ENCODE results near the gene BEX5.
"Not testable (repeated sequence)": the region's sequence is repeated elsewhere in the genome, so short reads cannot be mapped to it uniquely, and the experiment has no call there.

BEX5 gene

DNA sequence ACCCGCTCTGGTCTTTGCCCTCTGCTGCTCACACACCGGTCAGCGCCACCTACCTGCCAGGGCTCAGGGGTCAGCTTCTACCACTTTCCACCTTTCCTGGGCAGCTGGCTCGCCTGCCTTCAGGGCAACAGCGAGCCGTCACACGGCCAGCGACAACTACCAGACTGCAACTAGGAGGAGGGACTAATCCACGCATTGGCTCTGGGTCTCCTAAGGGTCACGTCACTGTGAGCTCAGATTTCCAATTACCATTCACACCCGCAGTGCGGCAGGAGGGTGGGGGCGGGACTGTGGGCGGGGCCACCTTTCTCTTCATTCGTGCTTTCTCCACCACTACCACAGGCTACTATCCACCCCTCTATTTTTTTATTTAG, at the start of gene BEX5:
TSS of gene BEX5 (minus strand) at position 172 of the 374 bp plus-strand sequence. CDS start 1,712 bp downstream, outside the sequence.
- DNase-seq: peak; percentile 52

DNA sequence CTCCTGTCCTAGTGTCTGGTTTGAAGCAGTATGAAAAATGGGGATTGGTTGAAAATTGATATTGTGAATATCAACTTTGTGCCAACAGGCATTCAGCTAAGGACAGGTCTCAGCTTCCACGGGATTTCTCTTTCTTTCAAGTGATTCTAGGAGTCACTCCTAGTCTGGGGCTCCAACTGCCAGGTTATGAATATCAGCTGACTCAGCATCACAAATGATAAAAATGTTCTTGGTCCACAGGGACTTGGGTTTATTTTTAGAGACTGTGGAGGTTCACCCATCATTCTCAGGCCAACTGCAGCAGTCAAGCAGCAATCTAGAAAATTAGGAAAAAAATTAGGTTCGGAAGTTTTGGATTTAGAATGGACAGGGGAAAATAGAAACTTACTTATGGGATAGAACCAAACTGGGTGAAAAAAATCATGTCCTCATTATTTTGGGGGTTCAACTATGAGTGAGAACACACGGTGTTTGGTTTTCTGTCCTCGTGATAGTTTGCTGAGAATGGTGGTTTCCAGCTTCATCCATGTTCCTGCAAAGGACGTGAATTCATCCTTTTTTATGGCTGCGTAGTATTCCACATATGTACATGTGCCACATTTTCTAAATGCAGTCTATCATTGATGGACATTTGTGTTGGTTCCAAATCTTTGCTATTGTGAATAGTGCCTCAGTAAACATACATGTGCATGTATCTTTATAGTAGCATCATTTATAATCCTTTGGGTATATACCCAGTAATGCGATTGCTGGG, 30.4 kb upstream of the BEX5 start:
- no peak for DNase-seq

DNA sequence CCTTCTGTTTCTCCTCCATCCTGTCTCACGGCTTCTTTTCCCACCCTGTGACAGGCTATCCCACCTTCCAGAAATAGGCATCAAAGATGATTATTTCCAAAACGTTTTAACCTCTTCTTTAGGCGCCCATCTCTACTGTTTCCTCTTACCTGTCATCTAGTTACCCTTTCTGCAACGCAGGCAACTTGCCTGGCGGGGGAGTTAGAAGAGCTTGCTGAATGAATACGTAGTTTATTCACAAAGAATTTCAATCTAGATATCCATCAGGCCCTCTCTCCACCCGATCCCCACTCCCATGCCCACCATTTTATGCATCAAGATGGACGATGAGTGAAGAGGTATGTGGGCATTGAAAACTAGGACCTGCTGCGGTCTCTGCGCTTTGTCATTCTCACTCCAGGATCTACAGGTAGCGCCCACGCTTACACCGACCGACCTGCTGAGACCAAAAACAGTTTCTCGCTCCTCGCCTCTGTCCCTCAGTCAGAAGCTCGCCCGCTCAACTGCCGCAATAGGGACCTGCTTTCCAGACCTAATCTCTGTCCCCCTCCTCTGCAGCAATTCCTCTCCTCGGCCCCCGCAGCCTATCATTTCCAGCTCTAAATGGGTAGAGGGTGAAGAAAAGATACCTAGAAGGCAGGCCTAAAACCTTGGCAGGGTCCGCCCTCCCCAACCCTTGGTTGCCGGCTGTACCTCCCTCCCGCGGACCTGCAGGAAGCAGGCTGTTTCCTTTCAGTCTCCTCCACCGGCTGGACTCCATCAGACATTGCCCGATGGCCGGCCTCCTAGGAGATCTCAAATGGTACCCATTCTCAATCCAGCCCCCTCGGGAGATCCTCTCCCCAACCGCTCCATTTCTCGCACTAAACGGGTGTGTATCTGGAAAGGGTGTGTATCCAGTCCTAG, 624 bp downstream of the BEX5 start:
- DNase-seq: peak; percentile 53

DNA sequence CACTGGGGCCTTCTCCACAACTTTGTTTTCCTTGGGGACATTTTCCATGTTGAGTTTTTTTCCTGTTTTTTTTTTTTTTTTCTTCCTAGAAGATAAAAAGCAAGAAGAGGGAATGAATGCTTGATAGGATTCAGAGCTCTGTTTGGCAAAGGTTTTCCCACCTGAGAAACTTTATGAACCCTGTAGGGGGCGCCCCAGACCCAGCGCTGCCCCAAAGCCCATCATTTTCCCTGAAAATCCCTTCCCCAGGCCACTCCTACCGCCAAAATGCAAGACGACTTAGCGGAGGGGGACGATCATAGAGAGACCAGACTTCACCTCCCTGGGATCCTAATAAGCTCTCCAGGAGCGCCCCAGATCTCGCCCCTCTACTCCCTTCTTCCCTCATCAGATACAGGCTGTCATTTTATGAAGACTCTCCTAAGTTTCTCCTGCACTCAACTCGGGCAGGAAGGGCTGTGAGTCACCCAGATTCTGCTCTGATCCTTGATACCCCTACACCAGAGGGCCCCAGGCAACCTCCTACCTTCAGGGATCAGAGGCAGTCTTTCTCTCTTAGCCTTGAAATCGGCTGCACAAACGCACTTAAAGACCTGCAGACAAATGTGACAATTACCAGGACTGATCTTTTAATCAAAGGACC, 1.4 kb downstream of the BEX5 start:
- DNase-seq: no peak

DNA sequence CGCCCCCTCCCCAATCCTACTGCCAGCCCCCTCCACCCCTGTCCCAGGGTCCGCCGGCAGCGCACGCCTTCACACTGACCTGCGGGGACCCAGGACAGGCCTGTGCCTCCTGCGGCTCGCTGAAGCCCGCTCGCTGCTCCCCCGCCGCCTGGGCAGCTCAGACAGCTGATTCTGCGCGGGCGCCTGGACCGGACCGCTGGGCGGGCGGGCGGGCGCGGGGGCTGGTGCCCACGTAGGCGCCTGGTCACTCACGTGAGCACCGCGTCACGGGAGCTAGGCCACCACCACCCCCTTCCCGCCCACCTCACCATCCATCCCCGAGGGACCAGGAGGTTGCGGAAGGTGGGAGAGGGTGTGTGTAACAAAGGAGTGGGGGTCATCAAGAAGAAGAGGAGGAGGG, 13.5 kb downstream of the BEX5 start, which contains the start of gene TCEAL6:
TSS of gene TCEAL6 (minus strand) at position 208 of the 400 bp plus-strand sequence.
- not testable (repeated sequence) for DNase-seq

DNA sequence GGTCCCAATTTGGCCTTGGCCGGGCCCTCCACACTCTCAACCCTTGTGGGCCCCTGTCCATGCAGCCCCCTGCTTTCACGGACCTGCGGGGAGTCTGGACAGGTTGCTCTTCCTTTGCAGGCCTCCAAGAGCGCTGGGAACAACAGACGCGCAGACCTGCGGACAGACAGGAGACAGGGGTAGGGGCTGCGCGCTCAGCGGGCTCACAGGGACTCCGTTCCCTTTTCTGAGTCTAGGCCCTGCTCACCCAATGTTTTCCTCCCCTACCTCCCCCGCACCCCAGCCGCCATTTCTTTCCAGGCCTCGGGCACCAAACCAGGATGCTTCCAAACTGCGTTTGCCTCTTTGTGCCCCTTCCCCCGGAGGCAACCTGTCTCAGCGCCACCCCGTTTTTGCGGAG, 14.1 kb downstream of the BEX5 start:
- DNase-seq: not testable (repeated sequence)

DNA sequence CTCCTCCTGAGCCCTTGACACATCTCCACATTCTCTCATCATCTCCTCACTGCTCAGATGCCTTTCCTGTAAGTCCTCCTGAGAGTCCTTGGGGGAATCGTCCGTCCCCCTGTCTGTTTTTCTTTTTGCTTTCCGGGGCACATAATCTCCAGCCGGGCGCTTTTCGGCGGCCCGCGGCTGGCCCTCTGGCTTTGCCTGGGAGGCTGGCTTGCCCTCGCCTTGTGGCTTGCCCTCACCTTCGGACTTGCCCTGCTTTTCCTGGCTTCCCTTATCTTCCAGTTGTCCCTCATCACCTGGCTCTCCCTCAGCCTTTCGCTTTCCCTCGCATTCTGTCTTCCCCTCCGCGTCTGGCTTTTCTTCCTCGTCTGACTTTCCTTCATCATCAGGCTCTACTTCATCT, 14.9 kb downstream of the BEX5 start:
- DNase-seq: not testable (repeated sequence)

DNA sequence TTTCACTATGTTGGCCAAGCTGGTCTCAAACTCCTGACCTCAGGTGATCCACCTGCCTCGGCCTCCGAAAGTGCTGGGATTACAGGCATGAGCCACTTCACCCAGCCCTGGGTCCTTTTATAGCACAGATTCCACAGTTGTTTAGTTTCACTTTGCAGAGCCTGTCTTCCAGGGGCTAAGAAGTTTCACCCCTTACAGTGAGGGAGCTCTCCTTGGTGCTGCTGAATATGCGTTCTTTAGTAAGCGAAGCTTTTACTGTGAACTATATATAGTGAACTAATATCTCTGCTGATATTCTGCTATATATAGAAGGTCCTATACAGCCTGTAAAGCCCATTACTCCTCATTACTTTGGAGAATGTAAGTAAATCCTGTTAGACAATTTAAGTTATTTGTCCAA, 17.7 kb downstream of the BEX5 start:
- no peak for DNase-seq

DNA sequence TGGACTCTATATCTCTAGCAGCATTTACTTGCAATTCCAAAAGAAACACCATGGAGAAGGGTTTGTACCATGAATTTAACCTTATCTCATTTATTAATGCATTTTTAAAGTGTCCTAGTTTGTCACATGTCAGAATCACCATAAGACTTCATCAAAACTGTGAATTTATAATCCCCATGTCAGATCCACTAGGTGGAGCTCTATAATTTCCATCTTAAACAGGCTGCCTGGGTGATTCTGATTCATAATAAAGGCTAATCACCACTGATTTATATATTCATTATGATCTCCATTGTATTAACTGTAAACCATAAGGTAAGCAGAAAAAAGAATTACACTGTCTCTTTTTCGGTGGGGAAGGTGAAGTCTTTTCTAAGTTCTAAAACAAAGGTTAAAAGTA, 26.3 kb downstream of the BEX5 start:
- DNase-seq: no peak

DNA sequence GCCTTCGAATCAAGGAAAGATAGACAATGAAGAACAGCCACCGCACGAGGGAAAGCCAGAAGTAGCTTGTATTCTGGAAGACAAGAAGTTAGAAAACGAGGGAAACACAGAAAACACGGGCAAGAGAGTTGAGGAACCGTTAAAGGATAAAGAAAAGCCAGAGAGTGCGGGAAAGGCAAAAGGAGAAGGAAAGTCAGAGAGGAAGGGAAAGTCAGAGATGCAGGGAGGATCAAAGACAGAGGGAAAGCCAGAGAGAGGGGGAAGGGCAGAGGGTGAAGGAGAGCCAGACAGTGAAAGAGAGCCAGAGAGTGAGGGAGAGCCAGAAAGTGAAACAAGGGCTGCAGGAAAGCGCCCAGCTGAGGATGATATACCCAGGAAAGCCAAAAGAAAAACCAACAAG, 28.9 kb downstream of the BEX5 start:
- DNase-seq: no peak

DNA sequence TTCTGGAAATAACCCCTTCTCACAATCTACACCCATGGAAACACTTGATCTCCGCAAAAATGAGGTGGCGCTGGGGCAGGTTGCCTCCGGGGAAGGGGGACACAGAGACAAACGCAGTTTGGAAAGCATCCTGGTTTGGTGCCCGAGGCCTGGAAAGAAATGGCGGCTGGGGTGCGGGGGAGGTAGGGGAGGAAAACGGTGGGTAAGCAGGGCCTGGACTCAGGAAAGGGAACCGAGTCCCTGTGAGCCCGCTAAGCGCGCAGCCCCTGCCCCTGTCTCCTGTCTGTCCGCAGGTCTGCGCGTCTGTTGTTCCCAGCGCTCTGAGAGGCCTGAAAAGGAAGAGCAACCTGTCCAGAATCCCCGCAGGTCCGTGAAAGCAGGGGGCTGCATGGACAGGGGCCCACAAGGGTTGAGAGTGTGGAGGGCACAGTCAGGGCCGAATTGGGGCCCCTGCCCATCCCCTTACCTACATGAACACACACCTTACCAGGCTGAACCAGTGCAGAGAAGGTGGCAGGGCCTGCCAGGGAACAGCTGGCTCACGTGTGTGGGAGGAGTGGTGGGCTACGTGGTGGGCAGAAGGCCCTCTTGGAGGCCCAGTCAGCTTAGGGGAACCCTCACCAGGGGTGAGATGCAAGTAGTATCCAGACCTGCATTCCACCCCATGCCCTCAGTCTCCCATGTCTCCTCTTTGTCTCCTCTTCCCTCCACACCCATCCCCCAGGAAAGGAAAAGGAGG, 29.5 kb downstream of the BEX5 start:
- DNase-seq: not testable (repeated sequence)

DNA sequence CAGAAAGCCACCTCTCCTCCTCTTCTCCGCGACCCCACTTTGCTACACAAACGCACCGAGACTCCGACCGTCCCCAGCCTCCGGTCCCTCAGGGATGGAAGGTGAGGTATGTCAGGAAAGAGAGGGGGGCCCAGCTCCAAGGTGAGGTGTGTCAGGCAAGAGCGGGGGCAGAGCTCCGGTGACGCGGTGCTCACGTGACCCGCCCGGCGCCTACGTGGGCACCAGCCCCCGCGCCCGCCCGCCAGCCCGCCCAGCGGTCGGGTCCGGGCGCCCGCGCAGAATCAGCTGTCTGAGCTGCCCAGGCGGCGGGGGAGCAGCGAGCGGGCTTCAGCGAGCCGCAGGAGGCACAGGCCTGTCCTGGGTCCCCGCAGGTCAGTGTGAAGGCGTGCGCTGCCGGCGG, 30.3 kb downstream of the BEX5 start, which contains the start of gene TCEAL2:
TSS of gene TCEAL2 (plus strand) at position 244 of the 400 bp plus-strand sequence. CDS start 1,152 bp downstream, outside the sequence.
- DNase-seq: not testable (repeated sequence)

DNA sequence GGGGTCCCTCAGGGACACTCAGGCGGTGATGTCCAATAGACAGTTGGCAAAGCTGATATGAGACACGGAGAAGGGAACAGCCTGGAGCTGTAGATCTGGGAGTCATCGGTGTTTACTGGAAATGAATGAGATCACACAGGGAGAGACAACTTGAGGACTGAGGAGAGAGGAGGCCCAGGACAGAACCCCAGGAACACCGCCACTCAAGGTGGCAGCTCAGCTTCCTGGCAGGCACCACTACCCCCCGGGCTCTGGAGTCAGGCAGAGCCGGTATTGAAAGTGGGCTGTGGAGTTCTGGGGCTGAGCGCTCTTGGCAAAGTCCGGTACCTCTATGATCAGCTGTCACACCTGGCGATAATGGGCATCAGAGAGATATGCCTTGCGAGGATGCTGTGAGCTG, 30.8 kb downstream of the BEX5 start:
- not testable (repeated sequence) for DNase-seq

DNA sequence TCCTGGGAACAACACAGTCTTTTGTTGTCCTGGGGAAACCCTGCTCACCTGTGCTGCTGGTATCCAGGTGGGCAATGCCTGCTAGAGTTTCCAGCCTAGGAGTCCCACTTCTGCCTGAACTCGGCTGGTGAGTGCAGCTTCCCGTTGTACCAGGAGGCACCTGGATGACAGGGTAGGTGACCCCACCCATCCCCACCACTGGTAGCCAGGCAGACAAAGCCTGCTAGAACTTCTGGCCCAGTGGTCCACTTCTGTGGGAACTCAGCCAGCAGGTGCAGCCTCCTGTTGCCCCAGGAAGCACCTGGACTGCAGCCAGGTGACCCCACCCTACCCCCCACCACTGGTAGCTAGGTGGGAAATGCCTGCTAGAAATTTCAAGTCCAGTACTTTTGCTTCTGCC, 40.0 kb downstream of the BEX5 start:
- DNase-seq: no peak

DNA sequence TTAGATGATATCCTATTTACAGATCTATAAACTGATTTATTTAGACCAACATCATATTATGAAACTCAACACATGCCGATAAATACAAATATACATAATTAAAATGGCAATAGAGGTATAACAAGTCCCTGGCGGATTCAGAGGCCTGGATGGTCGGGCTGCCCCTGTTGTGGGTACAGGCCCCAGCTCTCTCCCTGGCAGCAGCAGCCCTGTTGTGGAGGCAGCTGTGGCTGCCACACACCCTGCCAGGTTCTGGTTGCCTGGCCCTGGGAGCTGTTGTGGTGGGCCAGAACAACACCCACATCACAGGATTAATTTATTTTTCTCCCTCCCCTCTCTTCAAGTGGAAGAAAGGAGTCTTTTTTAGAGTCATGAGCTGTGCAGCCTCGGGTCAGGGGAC, 42.4 kb downstream of the BEX5 start:
- DNase-seq: no peak
